ENCODE measurements around the gene ARID5B.
A peak's percentile ranks its signal among the peaks of the same experiment; 100 is the strongest.

Gene ARID5B

DNA sequence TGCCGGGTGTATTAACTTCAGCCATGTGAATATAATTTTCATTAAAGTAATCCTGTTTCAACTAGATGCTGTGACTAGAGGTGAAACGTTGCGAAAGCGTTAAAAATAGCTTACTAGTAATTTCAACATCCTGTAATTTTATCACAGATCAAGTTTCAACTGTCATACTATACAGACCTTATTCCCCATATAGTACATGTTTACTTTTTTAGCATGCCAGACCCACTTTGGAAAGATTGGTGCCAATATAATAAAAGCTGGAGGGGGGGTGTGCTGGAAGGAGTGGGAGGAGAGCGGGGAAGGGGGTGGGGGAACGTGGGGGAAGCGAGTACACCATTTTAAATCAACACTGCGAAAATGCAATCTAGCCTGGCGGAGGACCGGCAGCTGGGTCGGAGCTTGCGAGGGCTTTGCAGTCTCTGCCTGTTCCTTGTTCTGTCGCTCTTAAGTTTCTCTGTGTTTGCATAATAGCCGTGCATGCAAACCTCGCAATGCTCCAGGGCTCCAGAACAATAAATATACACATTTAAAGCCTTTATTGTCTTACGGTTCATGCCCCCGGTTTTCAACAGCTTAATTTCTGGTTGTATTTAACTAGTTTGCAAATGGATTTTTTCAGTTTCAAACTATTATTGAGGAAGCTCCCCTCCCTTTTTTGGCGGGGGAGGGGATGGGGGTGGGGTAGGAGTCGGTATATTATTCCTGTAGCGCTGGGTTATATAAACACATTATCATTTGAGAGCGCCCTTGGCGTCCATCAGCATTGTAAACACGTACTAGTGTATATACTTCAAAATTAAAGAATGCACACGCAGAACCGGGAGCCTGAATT lies 1.3 kb upstream of the ARID5B start:
- Histone ChIP-seq H3K9ac (no peak overlapping the region), H3K4me2 (ENCODE audit: low read length) (peak overlapping the region; percentile 90), H2AFZ (no peak overlapping the region), H3K27me3 (ENCODE audit: control insufficient read depth, insufficient read depth, low read length) (no peaks in the 10 kb centered on the region), H3K79me2 (no peaks in the 10 kb centered on the region), H3K4me3 (ENCODE audit: low read depth, low read length) (peak overlapping the region; percentile 69), H3K9me3 (ENCODE audit: control insufficient read depth, low read length) (no peaks in the 10 kb centered on the region), H3K4me1 (no peaks in the 10 kb centered on the region), H3K36me3 (ENCODE audit: control insufficient read depth, insufficient read depth, low read length) (no peaks in the 10 kb centered on the region), H3K27ac (no peak overlapping the region)
- TF ChIP-seq, protein P1, sequence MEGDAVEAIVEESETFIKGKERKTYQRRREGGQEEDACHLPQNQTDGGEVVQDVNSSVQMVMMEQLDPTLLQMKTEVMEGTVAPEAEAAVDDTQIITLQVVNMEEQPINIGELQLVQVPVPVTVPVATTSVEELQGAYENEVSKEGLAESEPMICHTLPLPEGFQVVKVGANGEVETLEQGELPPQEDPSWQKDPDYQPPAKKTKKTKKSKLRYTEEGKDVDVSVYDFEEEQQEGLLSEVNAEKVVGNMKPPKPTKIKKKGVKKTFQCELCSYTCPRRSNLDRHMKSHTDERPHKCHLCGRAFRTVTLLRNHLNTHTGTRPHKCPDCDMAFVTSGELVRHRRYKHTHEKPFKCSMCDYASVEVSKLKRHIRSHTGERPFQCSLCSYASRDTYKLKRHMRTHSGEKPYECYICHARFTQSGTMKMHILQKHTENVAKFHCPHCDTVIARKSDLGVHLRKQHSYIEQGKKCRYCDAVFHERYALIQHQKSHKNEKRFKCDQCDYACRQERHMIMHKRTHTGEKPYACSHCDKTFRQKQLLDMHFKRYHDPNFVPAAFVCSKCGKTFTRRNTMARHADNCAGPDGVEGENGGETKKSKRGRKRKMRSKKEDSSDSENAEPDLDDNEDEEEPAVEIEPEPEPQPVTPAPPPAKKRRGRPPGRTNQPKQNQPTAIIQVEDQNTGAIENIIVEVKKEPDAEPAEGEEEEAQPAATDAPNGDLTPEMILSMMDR (IDR thresholded peaks at IDR 0.05), result no peak

DNA sequence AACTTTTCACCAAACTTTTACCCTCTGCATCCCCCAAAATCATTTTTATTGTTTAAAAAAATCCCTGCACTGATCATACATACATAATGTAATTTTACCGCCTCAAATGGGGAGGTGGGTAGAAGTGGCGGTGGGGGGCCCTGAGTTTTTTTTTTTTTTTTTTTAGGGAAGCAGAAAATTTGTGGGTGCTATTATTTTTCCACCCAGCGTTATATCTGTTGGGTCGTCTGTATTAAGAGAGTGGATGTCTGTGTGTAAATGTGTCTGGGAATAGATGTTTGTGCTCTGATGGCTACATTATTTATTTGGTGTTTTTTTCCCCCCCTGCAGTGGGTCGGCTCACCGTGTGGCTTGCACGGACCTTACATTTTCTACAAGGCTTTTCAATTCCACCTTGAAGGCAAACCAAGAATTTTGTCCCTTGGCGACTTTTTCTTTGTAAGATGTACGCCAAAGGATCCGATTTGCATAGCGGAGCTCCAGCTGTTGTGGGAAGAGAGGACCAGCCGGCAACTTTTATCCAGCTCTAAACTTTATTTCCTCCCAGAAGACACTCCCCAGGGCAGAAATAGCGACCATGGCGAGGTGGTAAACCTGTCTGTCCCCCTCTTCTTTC lies 438 bp downstream of the ARID5B start:
- Histone ChIP-seq H3K27me3 (ENCODE audit: control insufficient read depth, insufficient read depth, low read length) (no peaks in the 10 kb centered on the region), H3K36me3 (ENCODE audit: control insufficient read depth, insufficient read depth, low read length) (no peaks in the 10 kb centered on the region), H3K79me2 (no peaks in the 10 kb centered on the region), H3K4me3 (ENCODE audit: low read depth, low read length) (peak overlapping the region; percentile 69), H2AFZ (no peak overlapping the region), H3K4me2 (ENCODE audit: low read length) (peak overlapping the region; percentile 90), H3K9me3 (ENCODE audit: control insufficient read depth, low read length) (no peaks in the 10 kb centered on the region), H3K9ac (no peak overlapping the region), H3K4me1 (no peaks in the 10 kb centered on the region), H3K27ac (peak overlapping the region; percentile 21)
- TF ChIP-seq, protein P1 (IDR thresholded peaks at IDR 0.05), result no peak

DNA sequence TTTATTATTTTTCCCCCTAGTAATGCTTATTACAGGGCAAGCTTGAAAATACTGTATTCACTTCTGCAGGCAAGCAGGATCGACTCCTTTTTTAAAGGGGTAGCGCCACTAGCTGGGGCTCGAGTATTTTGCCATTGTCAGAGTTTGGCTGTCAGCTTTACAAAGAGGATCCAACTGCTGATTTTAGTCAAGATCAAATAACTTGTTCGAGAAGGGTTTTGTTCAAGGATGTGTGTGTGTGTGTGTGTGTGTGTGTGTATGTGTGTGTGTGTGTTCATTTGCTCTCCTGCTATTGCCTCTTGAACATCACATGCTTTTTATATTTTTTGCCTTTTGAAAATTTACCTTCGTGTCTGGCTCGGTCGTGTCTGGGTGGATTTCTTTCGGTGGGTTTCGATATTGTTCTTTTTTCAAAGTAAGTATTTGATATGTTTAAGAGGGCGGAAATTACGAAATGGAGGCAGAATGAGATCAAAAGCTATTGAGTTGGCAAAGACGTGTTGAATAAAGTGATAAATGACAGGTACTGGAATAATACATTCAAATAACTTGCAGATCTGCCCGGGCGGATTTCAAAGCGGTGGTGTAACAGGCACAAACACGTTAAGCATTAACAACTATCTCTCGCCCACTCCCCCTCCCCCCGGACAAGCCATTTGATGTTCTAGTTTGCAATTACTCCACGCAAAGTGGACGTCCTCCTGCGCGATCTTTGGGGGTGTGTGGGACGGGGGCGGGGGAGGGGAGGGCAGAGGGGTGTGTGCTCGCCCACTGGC lies 1.1 kb downstream of the ARID5B start:
- TF ChIP-seq, protein P1 (IDR thresholded peaks at IDR 0.05), result no peak
- Histone ChIP-seq H3K79me2 (no peaks in the 10 kb centered on the region), H3K36me3 (ENCODE audit: control insufficient read depth, insufficient read depth, low read length) (no peaks in the 10 kb centered on the region), H3K4me2 (ENCODE audit: low read length) (peak overlapping the region; percentile 90), H3K4me3 (ENCODE audit: low read depth, low read length) (peak overlapping the region; percentile 69), H3K9ac (no peak overlapping the region), H2AFZ (no peak overlapping the region), H3K9me3 (ENCODE audit: control insufficient read depth, low read length) (no peaks in the 10 kb centered on the region), H3K27ac (peak overlapping the region; percentile 21), H3K4me1 (no peaks in the 10 kb centered on the region), H3K27me3 (ENCODE audit: control insufficient read depth, insufficient read depth, low read length) (no peaks in the 10 kb centered on the region)

DNA sequence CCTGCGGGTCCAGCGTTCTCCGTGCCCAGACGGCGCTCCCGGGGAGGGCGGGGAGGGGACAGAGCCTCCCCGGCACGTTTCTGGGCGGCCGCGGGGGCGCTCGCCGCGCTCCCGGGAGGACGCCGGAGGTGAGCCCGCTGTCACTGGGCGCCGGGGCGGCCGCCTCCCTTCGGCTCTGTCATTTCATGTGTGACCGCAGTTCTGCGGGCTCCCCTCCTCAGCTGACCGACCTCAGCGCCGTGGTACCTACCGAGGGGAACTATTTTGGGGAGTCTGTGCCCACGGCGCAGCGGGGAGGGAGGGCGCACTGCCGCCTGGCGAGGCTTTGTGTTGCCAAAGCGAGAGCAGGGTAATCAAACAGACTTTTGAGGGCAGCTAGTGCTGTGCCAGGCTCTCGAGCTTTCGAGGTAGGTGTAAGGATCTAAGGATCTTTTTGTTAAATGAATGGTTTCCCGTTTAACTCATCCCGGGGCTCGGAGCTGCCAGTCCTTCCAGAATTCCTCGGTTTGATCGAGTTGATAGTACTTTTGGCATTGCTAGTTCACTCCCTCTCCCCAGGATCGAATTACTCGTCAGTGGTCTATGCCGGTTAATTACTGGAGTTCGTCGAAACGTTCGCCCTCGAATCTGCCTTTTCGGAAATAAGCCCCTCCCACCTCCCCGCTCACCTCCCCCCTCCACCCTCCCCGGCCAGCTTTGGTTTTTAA lies 1.9 kb downstream of the ARID5B start:
- H3K9ac ChIP-seq, result no peak overlapping the region
- no peaks in the 10 kb centered on the region for H3K27me3 ChIP-seq (ENCODE audit: control insufficient read depth, insufficient read depth, low read length)
- H3K4me3 ChIP-seq (ENCODE audit: low read depth, low read length), result peak overlapping the region; percentile 69
- H3K36me3 ChIP-seq (ENCODE audit: control insufficient read depth, insufficient read depth, low read length), result no peaks in the 10 kb centered on the region
- TF ChIP-seq, protein P1 (IDR thresholded peaks at IDR 0.05), result no peak
- H2AFZ ChIP-seq, result peak overlapping the region; percentile 71
- H3K27ac ChIP-seq, result peak overlapping the region; percentile 67
- peak overlapping the region; percentile 90 for H3K4me2 ChIP-seq (ENCODE audit: low read length)
- H3K4me1 ChIP-seq, result no peaks in the 10 kb centered on the region
- no peaks in the 10 kb centered on the region for H3K9me3 ChIP-seq (ENCODE audit: control insufficient read depth, low read length)
- no peaks in the 10 kb centered on the region for H3K79me2 ChIP-seq

Measured in parathyroid adenoma (tissue), 2 donors.